LNCAP (cell line): ENCODE measurements around the gene KICS2.

Source experiments
- CTCF ChIP-seq: fragments of 450-650 bp; IDR thresholded peaks from 2 replicates; pipeline ENCODE4 v1.5.1; 2017; ENCODE audit warnings: mild to moderate bottlenecking

The KICS2 gene

DNA sequence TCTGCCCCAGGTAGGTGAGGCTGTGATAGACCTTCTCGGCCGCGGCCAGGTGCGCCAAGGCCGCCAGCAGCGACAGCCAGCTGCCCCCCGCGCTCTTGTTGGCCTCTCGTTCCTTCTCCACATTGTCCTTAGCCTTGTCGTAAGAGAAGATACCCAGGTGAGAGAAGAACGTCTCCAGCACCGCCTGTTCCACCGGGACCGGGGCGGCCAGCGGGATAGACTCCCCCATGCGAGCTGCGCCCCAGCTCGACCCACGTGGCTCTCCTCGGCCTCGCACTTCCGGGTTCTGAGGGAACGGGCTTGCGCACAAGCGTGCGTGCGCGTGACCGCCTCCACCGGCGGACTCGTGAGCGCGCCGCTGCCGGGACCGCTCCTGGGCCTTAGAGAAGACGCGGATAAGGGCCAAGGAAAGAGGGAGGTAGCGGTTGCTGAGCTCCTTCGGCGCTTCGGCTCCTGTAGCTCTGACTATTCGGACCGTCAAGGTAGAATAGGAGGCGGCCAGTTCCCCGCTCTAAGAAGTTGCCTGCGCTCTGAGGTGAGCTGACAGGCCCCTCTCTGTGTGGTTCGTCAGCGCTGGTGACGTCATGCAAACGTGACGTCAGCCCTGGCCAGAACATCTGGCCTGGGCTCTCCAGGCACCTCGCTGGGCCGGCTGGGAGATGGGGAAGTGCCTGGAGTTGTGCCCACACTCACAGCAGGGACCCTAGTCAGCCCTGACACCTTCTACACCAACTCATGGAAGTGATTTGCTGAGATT, at the start of gene KICS2:
Gene KICS2 (minus strand): TSS at position 288 of the 757 bp plus-strand sequence. CDS start 59 bp downstream, at position 229.
- no peak for TF ChIP-seq CTCF

- no peak for TF ChIP-seq CTCF
These were observed 48.3 kb upstream of the KICS2 start for GRCh38 chr12:64270411-64270810.

GRCh38 chr12:64269161-64269560, 47.1 kb upstream of the KICS2 start:
- TF ChIP-seq CTCF: no peak

DNA sequence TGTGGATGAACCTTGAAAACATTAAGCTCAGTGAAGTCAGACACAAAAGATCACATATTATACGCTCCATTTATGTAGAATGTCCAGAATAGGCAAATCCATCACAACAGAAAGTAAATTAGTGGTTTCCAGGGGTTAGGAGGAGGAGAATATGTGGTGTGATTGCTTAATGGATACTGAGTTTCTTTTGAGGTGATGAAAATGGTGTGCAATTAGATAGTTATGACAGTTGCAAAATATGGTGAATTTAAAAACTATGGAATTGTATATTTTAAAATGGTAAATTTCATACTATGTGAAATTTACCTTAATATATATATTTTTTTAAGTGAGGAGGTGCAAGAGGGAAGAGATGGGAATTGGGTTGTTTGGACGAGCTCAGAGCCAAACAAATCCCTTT, 46.3 kb upstream of the KICS2 start:
- TF ChIP-seq CTCF: no peak

DNA sequence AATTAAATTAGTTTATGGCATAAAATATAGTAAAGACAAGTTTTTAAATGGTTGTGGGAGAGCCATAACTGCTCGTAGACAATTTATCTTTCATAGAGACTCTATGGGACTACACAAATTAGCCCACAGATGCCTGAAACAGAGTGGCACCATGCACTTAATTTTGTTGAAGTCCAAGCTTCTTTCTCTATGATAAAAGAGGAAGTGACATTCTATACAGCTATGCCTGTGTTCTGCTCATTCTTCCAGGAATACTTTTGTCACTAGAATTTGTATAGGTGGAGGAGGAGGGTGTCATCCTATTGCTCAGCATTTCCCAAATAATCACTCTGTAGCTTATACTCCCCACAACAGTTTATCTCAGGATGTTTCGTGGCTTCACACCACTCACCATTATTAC, 43.7 kb upstream of the KICS2 start:
- TF ChIP-seq CTCF: no peak

DNA sequence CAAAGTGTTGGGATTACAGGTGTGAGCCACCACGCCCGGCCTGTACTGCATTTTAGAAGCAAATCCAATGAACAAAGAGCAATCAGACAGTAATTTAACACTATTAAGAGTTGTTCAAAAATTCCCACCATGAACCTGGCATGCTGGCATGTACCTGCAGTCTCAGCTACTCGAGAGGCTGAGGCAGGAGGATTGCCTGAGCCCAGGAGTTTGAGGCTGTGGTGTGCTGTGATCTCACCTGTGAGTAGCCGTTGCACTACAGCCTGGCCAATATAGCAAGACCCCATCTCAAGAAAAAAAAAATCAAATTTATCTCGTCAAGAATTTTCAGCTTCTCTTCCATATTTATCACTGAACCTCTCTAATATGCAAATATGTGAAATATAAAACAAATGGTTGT, 39.7 kb upstream of the KICS2 start:
- no peak for TF ChIP-seq CTCF

DNA sequence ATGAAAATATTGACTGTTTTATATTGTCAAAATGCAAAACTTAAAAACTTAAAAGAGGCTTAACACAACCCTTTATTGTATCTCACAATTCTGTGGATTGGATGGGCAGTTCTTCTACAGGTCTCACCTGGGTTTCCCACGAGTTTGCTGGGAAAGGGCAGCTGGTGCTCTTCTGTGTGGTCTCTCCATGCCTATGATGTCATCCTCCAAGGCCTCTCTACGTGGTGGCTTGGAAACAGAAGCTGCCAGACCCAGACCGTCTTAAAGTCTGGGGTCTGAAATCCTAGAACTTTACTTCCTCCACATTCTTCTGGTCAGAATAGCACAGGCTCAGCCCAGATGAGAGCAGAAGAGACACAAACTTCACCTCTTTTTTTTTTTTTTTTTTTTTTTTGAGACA, 36.5 kb upstream of the KICS2 start:
- TF ChIP-seq CTCF: no peak
